Activated CD4-positive, alpha-beta memory T cell treated with anti-CD3 and anti-CD28 coated beads, Interleukin-2, amount 10 ng/mL, durations not matched to agents 7 days and 5 days (primary cell): ENCODE measurements around the gene ARHGAP28. TPM values are rescaled to one million over a fixed set of nuclear protein-coding genes. Genes with fewer than 3 reads are reported as not detected.
"Not testable (repeated sequence)": the region's sequence is repeated elsewhere in the genome, so short reads cannot be mapped to it uniquely, and the experiment has no call there.

ENCODE experiments used
- CTCF ChIA-PET: fragments of 350-600 bp; sonication (Branson Sonifier 250); formaldehyde crosslinking; loops from one replicate; lab custom pipeline; 2021; ENCODE audit warnings: antibody characterized with exemption, inconsistent platforms; lab: Charles Lee
- POLR2A ChIA-PET: fragments of 350-600 bp; sonication (Branson Sonifier 250); formaldehyde crosslinking; loops from one replicate; lab custom pipeline; 2021; ENCODE audit warnings: antibody characterized with exemption; lab: Charles Lee
- DNase-seq: peaks from one replicate; pipeline ENCODE4 v3.0.0-alpha.2; 2020
- H3K27ac Mint-ChIP-seq: one replicate; pipeline ENCODE4 v1.8.0; 2021; ENCODE audit warnings: mild to moderate bottlenecking, mixed read lengths
- H3K27me3 Mint-ChIP-seq: one replicate; pipeline ENCODE4 v1.8.0; 2021; ENCODE audit warnings: mixed read lengths
- H3K36me3 Mint-ChIP-seq: one replicate; pipeline ENCODE4 v1.8.0; 2021; ENCODE audit warnings: low read depth, mixed read lengths
- H3K4me1 Mint-ChIP-seq: one replicate; pipeline ENCODE4 v1.8.0; 2021; ENCODE audit warnings: mixed read lengths
- H3K4me3 Mint-ChIP-seq: one replicate; pipeline ENCODE4 v1.8.0; 2021; ENCODE audit warnings: mild to moderate bottlenecking, mixed read lengths
- H3K9me3 Mint-ChIP-seq: one replicate; pipeline ENCODE4 v1.8.0; 2021; ENCODE audit warnings: mixed read lengths
- total RNA-seq, 2 experiments: library from RNA; stranded (reverse); gene quantifications; one replicate each; pipeline ENCODE4 v1.2.3, GENCODE V29; 2021

The ARHGAP28 gene
- total RNA-seq, 2 experiments from 2014 or later: not detected

- no peak overlapping the region for H3K27ac Mint-ChIP-seq
- CTCF ChIA-PET: interaction anchor here (0.8 kb wide), 1 partner anchor 645 kb away, joined by 3 read pairs; the partner anchor contains the start of gene PTPRM
- POLR2A ChIA-PET: no interaction called here
- no peak for DNase-seq
- no peak overlapping the region for H3K4me3 Mint-ChIP-seq
- H3K36me3 Mint-ChIP-seq: no peaks in the 10 kb centered on the region
- H3K27me3 Mint-ChIP-seq: no peaks in the 10 kb centered on the region
- peaks cover 8% of the 10 kb centered on the region for H3K9me3 Mint-ChIP-seq
- H3K4me1 Mint-ChIP-seq: no peaks in the 10 kb centered on the region
Observed at GRCh38 chr18:6921571-6921970, 192.1 kb downstream of the ARHGAP28 start.

- Mint-ChIP-seq H3K36me3 (no peaks in the 10 kb centered on the region), H3K9me3 (peaks cover 11% of the 10 kb centered on the region)
- CTCF ChIA-PET: no interaction called here
Observed at GRCh38 chr18:6923220-6923619, 193.7 kb downstream of the ARHGAP28 start.

GRCh38 chr18:6927153-6927552 is 197.6 kb downstream of the ARHGAP28 start:
- ChIA-PET POLR2A (no interaction called here), CTCF (no interaction called here)
- no peak for DNase-seq
- Mint-ChIP-seq H3K9me3 (peaks cover 13% of the 10 kb centered on the region), H3K4me3 (no peak overlapping the region), H3K27ac (no peak overlapping the region), H3K36me3 (no peaks in the 10 kb centered on the region), H3K27me3 (no peaks in the 10 kb centered on the region), H3K4me1 (no peaks in the 10 kb centered on the region)

More at GRCh38 chr18:6923220-6923619, 193.7 kb downstream of the ARHGAP28 start:
- no peak overlapping the region for H3K4me3 Mint-ChIP-seq
- H3K27ac Mint-ChIP-seq: no peak overlapping the region
- DNase-seq: no peak
- no peaks in the 10 kb centered on the region for H3K4me1 Mint-ChIP-seq
- H3K27me3 Mint-ChIP-seq: no peaks in the 10 kb centered on the region
- POLR2A ChIA-PET: no interaction called here

GRCh38 chr18:6928359-6928758 is 198.8 kb downstream of the ARHGAP28 start:
- H3K9me3 Mint-ChIP-seq: peaks cover 12% of the 10 kb centered on the region
- ChIA-PET CTCF (no interaction called here), POLR2A (no interaction called here)
- H3K4me3 Mint-ChIP-seq: no peak overlapping the region
- no peaks in the 10 kb centered on the region for H3K36me3 Mint-ChIP-seq
- no peaks in the 10 kb centered on the region for H3K27me3 Mint-ChIP-seq
- H3K27ac Mint-ChIP-seq: no peak overlapping the region
- no peaks in the 10 kb centered on the region for H3K4me1 Mint-ChIP-seq
- no peak for DNase-seq

- CTCF ChIA-PET: no interaction called here
Observed at GRCh38 chr18:6929370-6930102, 200.0 kb downstream of the ARHGAP28 start.

GRCh38 chr18:6934859-6935258 is 205.3 kb downstream of the ARHGAP28 start:
- no peaks in the 10 kb centered on the region for H3K36me3 Mint-ChIP-seq
- no peak overlapping the region for H3K4me3 Mint-ChIP-seq
- DNase-seq: no peak
- ChIA-PET POLR2A (no interaction called here), CTCF (no interaction called here)
- no peaks in the 10 kb centered on the region for H3K27me3 Mint-ChIP-seq
- no peak overlapping the region for H3K27ac Mint-ChIP-seq
- H3K9me3 Mint-ChIP-seq: peaks cover 6% of the 10 kb centered on the region
- no peaks in the 10 kb centered on the region for H3K4me1 Mint-ChIP-seq

More at GRCh38 chr18:6929370-6930102, 200.0 kb downstream of the ARHGAP28 start:
- H3K9me3 Mint-ChIP-seq: peaks cover 11% of the 10 kb centered on the region
- H3K4me1 Mint-ChIP-seq: no peaks in the 10 kb centered on the region
- no peak for DNase-seq
- H3K4me3 Mint-ChIP-seq: no peak overlapping the region
- POLR2A ChIA-PET: no interaction called here
- H3K27me3 Mint-ChIP-seq: no peaks in the 10 kb centered on the region
- H3K27ac Mint-ChIP-seq: no peak overlapping the region
- H3K36me3 Mint-ChIP-seq: no peaks in the 10 kb centered on the region

- Mint-ChIP-seq H3K4me1 (no peaks in the 10 kb centered on the region), H3K9me3 (peaks cover 3% of the 10 kb centered on the region), H3K36me3 (no peaks in the 10 kb centered on the region), H3K27ac (no peak overlapping the region), H3K4me3 (no peak overlapping the region), H3K27me3 (no peaks in the 10 kb centered on the region)
- CTCF ChIA-PET: no interaction called here
- POLR2A ChIA-PET: no interaction called here
- no peak for DNase-seq
Observed at GRCh38 chr18:6938003-6938402, 208.5 kb downstream of the ARHGAP28 start.

GRCh38 chr18:6938403-6938802 is 208.9 kb downstream of the ARHGAP28 start:
- POLR2A ChIA-PET, H3K4me3 Mint-ChIP-seq, H3K27ac Mint-ChIP-seq, CTCF ChIA-PET, H3K4me1 Mint-ChIP-seq, H3K9me3 Mint-ChIP-seq, H3K36me3 Mint-ChIP-seq, H3K27me3 Mint-ChIP-seq, DNase-seq: not testable (repeated sequence)

- DNase-seq: no peak
- Mint-ChIP-seq H3K27me3 (no peaks in the 10 kb centered on the region), H3K9me3 (peaks cover 3% of the 10 kb centered on the region), H3K4me3 (no peak overlapping the region), H3K36me3 (no peaks in the 10 kb centered on the region), H3K4me1 (no peaks in the 10 kb centered on the region), H3K27ac (no peak overlapping the region)
- ChIA-PET CTCF (no interaction called here), POLR2A (no interaction called here)
Observed at GRCh38 chr18:6939972-6940371, 210.5 kb downstream of the ARHGAP28 start.

GRCh38 chr18:6940451-6940850 is 210.9 kb downstream of the ARHGAP28 start:
- Mint-ChIP-seq H3K9me3 (peaks cover 2% of the 10 kb centered on the region), H3K4me1 (no peaks in the 10 kb centered on the region), H3K27ac (no peak overlapping the region), H3K27me3 (no peaks in the 10 kb centered on the region), H3K4me3 (no peak overlapping the region), H3K36me3 (no peaks in the 10 kb centered on the region)
- DNase-seq: no peak
- POLR2A ChIA-PET: no interaction called here
- CTCF ChIA-PET: no interaction called here

GRCh38 chr18:6941996-6942395 is 212.5 kb downstream of the ARHGAP28 start:
- no peak overlapping the region for H3K4me3 Mint-ChIP-seq
- no peaks in the 10 kb centered on the region for H3K36me3 Mint-ChIP-seq
- H3K4me1 Mint-ChIP-seq: no peaks in the 10 kb centered on the region
- no peak overlapping the region for H3K27ac Mint-ChIP-seq
- ChIA-PET CTCF (no interaction called here), POLR2A (no interaction called here)
- no peaks in the 10 kb centered on the region for H3K27me3 Mint-ChIP-seq
- H3K9me3 Mint-ChIP-seq: peaks cover 1% of the 10 kb centered on the region
- no peak for DNase-seq

- ChIA-PET CTCF (no interaction called here), POLR2A (no interaction called here)
- no peak for DNase-seq
- H3K27ac Mint-ChIP-seq: no peak overlapping the region
- H3K27me3 Mint-ChIP-seq: no peaks in the 10 kb centered on the region
- no peaks in the 10 kb centered on the region for H3K36me3 Mint-ChIP-seq
- H3K9me3 Mint-ChIP-seq: no peaks in the 10 kb centered on the region
- H3K4me1 Mint-ChIP-seq: no peaks in the 10 kb centered on the region
- no peak overlapping the region for H3K4me3 Mint-ChIP-seq
Observed at GRCh38 chr18:6942742-6943141, 213.2 kb downstream of the ARHGAP28 start.

GRCh38 chr18:6943143-6943542 is 213.6 kb downstream of the ARHGAP28 start:
- POLR2A ChIA-PET: no interaction called here
- CTCF ChIA-PET: no interaction called here
- H3K4me3 Mint-ChIP-seq: no peak overlapping the region
- no peak overlapping the region for H3K27ac Mint-ChIP-seq
- no peaks in the 10 kb centered on the region for H3K4me1 Mint-ChIP-seq
- H3K9me3 Mint-ChIP-seq: no peaks in the 10 kb centered on the region
- no peaks in the 10 kb centered on the region for H3K36me3 Mint-ChIP-seq
- DNase-seq: no peak
- no peaks in the 10 kb centered on the region for H3K27me3 Mint-ChIP-seq

GRCh38 chr18:6947338-6948030 is 218.0 kb downstream of the ARHGAP28 start:
- Mint-ChIP-seq H3K9me3 (peaks cover 13% of the 10 kb centered on the region), H3K27me3 (no peaks in the 10 kb centered on the region), H3K27ac (no peak overlapping the region), H3K4me1 (no peaks in the 10 kb centered on the region), H3K36me3 (no peaks in the 10 kb centered on the region), H3K4me3 (no peak overlapping the region)
- ChIA-PET POLR2A (no interaction called here), CTCF (no interaction called here)
- DNase-seq: no peak
